HL-60/S4 treated with retinoic acid at 250 ng/mL for 4 days and 3 days (cell line): ENCODE data around the gene RAB8A.

Experiments
- in situ Hi-C: fragments of 300-500 bp; cut with MboI; formaldehyde crosslinking; loops from 2 replicates; pipeline ENCODE4 v1.7.0; 2022; ENCODE audit warnings: low sequenced_read_pairs

The RAB8A gene

GRCh38 chr19:16139752-16140151 is 28.1 kb downstream of the RAB8A start:
- in situ Hi-C loops = no loop called here

- in situ Hi-C loops = no loop called here
Observed at GRCh38 chr19:16141043-16141442, 29.4 kb downstream of the RAB8A start.

GRCh38 chr19:16142032-16142580 is 30.4 kb downstream of the RAB8A start:
- in situ Hi-C loops = no loop called here

- in situ Hi-C loops = no loop called here
Observed at GRCh38 chr19:16143399-16144215, 31.9 kb downstream of the RAB8A start, which contains the start of gene HSH2D. TSS of gene HSH2D (plus strand) at chr19:16143685. CDS start at chr19:16148751, 5,066 bp downstream.

- in situ Hi-C loops = no loop called here
Observed at GRCh38 chr19:16144216-16144581, 32.5 kb downstream of the RAB8A start.

- in situ Hi-C loops = no loop called here
Observed at GRCh38 chr19:16146112-16146511, 34.4 kb downstream of the RAB8A start.

GRCh38 chr19:16148443-16149229 is 36.9 kb downstream of the RAB8A start:
- in situ Hi-C loops = no loop called here

- in situ Hi-C loops = no loop called here
Observed at GRCh38 chr19:16153582-16154336, 42.1 kb downstream of the RAB8A start.

GRCh38 chr19:16154557-16154956 is 42.9 kb downstream of the RAB8A start:
- in situ Hi-C loops = no loop called here

GRCh38 chr19:16155128-16155527 is 43.4 kb downstream of the RAB8A start:
- in situ Hi-C loops = no loop called here

- in situ Hi-C loops = no loop called here
Observed at GRCh38 chr19:16156904-16157303, 45.2 kb downstream of the RAB8A start.

GRCh38 chr19:16157601-16158000 is 45.9 kb downstream of the RAB8A start:
- in situ Hi-C loops = no loop called here

- in situ Hi-C loops = no loop called here
Observed at GRCh38 chr19:16159655-16160054, 48.0 kb downstream of the RAB8A start.

- in situ Hi-C loops = no loop called here
Observed at GRCh38 chr19:16160445-16160942, 48.8 kb downstream of the RAB8A start.

- in situ Hi-C loops = no loop called here
Observed at GRCh38 chr19:16160943-16161560, 49.4 kb downstream of the RAB8A start.

GRCh38 chr19:16161840-16162239 is 50.2 kb downstream of the RAB8A start:
- in situ Hi-C loops = no loop called here

GRCh38 chr19:16164222-16164890 is 52.7 kb downstream of the RAB8A start:
- in situ Hi-C loops = no loop called here

- in situ Hi-C loops = no loop called here
Observed at GRCh38 chr19:16166417-16166816, 54.7 kb downstream of the RAB8A start.

- in situ Hi-C loops = no loop called here
Observed at GRCh38 chr19:16167055-16167454, 55.4 kb downstream of the RAB8A start.
